ENCODE measurements around the gene LITAFD. TPM values are rescaled to one million over a fixed set of nuclear protein-coding genes. Genes with fewer than 3 reads are reported as not detected.

The LITAFD gene
- total and polyA plus RNA-seq, 4 donors = not detected

DNA sequence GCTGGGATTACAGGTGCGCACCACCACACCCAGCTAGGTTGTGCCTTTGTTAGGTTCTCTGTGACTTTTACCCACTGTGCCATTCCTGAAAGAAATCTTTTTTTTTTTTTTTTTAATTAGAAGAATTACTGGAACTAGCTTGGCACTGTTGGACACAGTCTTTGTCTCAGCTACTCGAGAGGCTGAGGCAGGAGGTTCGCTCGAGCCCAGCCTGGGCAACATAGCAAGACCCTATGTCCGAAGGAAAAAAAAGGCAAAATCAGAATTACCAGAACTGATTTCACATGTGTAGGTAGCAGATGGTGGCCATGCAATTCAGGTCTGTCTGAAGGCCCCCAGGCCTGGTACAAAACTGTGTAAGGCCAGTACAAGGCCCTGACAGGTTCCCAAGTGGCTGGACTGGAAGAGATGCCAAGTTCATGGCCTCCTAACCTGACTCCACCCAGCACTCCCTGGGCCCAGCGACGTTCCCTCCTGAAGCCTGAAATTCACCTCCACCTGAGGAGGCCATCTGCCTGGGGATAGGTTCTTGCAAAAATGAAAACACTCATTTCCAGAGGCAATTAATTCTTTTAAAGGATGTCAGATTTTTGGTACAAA is 36.4 kb upstream of the LITAFD start:
- no peak for ATAC-seq (ENCODE audit: insufficient read depth, low FRiP score)
- no peak overlapping the region for H3K9ac ChIP-seq (ENCODE audit: insufficient read depth in 1 of 2, low read length in 2 of 2)
- no peak for DNase-seq
- H3K27ac ChIP-seq (ENCODE audit: low read depth in 1 of 2, low read length in 1 of 2) = no peak overlapping the region
- WGBS, 2 donors = 90 to 94% methylated on average over 7 of the region's 7 CpGs
- H3K9me3 ChIP-seq (ENCODE audit: control insufficient read depth in 4 of 4, insufficient read depth in 3 of 4, low read length in 3 of 4) = no peaks in the 10 kb centered on the region
- TF ChIP-seq, protein P1, sequence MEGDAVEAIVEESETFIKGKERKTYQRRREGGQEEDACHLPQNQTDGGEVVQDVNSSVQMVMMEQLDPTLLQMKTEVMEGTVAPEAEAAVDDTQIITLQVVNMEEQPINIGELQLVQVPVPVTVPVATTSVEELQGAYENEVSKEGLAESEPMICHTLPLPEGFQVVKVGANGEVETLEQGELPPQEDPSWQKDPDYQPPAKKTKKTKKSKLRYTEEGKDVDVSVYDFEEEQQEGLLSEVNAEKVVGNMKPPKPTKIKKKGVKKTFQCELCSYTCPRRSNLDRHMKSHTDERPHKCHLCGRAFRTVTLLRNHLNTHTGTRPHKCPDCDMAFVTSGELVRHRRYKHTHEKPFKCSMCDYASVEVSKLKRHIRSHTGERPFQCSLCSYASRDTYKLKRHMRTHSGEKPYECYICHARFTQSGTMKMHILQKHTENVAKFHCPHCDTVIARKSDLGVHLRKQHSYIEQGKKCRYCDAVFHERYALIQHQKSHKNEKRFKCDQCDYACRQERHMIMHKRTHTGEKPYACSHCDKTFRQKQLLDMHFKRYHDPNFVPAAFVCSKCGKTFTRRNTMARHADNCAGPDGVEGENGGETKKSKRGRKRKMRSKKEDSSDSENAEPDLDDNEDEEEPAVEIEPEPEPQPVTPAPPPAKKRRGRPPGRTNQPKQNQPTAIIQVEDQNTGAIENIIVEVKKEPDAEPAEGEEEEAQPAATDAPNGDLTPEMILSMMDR (IDR thresholded peaks at IDR 0.05; ENCODE audit: control extremely low read depth, extremely low read depth) = no peak
- H3K36me3 ChIP-seq (ENCODE audit: control insufficient read depth in 4 of 4, insufficient read depth in 4 of 4, low read length in 4 of 4) = peaks cover 5 to 25% (median 9%) of the 10 kb centered on the region in 4 donors
- no peaks in the 10 kb centered on the region for H3K27me3 ChIP-seq (ENCODE audit: control insufficient read depth in 3 of 3, insufficient read depth in 3 of 3, low read length in 2 of 3)
- peaks cover 0 to 11% (median 0%) of the 10 kb centered on the region in 5 donors for H3K4me1 ChIP-seq (ENCODE audit: control insufficient read depth in 5 of 5, insufficient read depth in 5 of 5, low read length in 5 of 5)
- H3K4me3 ChIP-seq = no peak overlapping the region

DNA sequence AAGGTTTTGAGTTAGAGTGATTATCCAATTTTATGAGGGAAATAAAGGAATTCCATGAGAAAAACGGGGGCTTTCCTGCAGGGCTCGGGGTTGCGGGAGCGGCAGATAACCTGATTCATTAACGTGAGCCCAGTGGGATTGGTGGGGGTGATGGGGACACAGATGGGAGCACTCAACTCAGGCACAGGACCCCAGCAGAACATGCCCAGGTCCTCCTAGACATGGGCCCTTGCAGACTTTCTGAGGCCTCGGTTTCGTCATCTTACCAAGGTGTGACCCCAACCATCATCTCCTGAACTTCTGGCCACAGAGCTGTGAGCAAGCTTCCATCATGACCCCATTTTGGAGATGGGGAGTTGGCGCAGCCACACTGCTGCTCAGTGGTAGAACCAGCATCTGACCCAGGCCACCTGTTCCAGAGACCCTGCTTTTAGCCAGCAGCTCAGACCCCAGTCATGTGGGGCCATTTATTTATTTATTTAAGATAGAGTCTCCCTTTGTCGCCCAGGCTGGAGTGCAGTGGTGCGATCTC is 35.7 kb upstream of the LITAFD start:
- no peak for ATAC-seq (ENCODE audit: insufficient read depth, low FRiP score)

DNA sequence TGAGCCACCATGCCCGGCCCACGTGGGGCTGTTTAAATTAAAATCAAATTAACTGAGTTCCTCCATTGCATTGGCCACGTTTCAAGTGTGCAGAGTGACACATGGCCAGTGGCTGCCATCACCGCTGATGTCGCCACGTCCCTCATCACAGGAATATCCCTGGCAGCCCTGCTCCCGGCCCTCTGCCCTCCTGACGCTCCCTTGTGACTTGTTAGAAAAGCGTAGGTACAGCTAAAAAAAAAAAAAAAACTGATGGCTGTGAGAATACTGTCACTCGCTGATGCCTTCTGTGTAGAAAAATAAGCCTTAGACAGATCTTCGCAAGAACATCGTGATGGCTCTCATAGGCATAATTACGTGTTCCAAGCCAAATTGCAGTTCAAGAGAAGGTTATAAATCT is 35.0 kb upstream of the LITAFD start:
- H3K4me1 ChIP-seq (ENCODE audit: control insufficient read depth in 5 of 5, insufficient read depth in 5 of 5, low read length in 5 of 5) = peaks cover 0 to 11% (median 0%) of the 10 kb centered on the region in 5 donors
- no peak for DNase-seq
- 80 to 89% methylated on average over 13 of the region's 13 CpGs for WGBS, 2 donors

More for the DNA sequence above, 35.7 kb upstream of the LITAFD start:
- DNase-seq = no peak
- Histone ChIP-seq H3K27ac (ENCODE audit: low read depth in 1 of 2, low read length in 1 of 2) (no peak overlapping the region), H3K9me3 (ENCODE audit: control insufficient read depth in 4 of 4, insufficient read depth in 3 of 4, low read length in 3 of 4) (no peaks in the 10 kb centered on the region), H3K4me1 (ENCODE audit: control insufficient read depth in 5 of 5, insufficient read depth in 5 of 5, low read length in 5 of 5) (peaks cover 0 to 11% (median 0%) of the 10 kb centered on the region in 5 donors), H3K36me3 (ENCODE audit: control insufficient read depth in 4 of 4, insufficient read depth in 4 of 4, low read length in 4 of 4) (peaks cover 5 to 25% (median 10%) of the 10 kb centered on the region in 4 donors), H3K4me3 (no peak overlapping the region), H3K9ac (ENCODE audit: insufficient read depth in 1 of 2, low read length in 2 of 2) (no peak overlapping the region), H3K27me3 (ENCODE audit: control insufficient read depth in 3 of 3, insufficient read depth in 3 of 3, low read length in 2 of 3) (no peaks in the 10 kb centered on the region)
- TF ChIP-seq, protein P1 (IDR thresholded peaks at IDR 0.05; ENCODE audit: control extremely low read depth, extremely low read depth) = no peak
- WGBS, 2 donors = 96 to 98% methylated on average over 10 of the region's 10 CpGs

More for the DNA sequence above, 35.0 kb upstream of the LITAFD start:
- Histone ChIP-seq H3K36me3 (ENCODE audit: control insufficient read depth in 4 of 4, insufficient read depth in 4 of 4, low read length in 4 of 4) (peaks cover 5 to 27% (median 12%) of the 10 kb centered on the region in 4 donors), H3K9me3 (ENCODE audit: control insufficient read depth in 4 of 4, insufficient read depth in 3 of 4, low read length in 3 of 4) (no peaks in the 10 kb centered on the region), H3K4me3 (no peak overlapping the region), H3K27ac (ENCODE audit: low read depth in 1 of 2, low read length in 1 of 2) (no peak overlapping the region), H3K9ac (ENCODE audit: insufficient read depth in 1 of 2, low read length in 2 of 2) (no peak overlapping the region), H3K27me3 (ENCODE audit: control insufficient read depth in 3 of 3, insufficient read depth in 3 of 3, low read length in 2 of 3) (no peaks in the 10 kb centered on the region)
- no peak for ATAC-seq (ENCODE audit: insufficient read depth, low FRiP score)
- TF ChIP-seq, protein P1 (IDR thresholded peaks at IDR 0.05; ENCODE audit: control extremely low read depth, extremely low read depth) = no peak
